ENCODE results near the gene BLOC1S2. TPM values are rescaled to one million over a fixed set of nuclear protein-coding genes. Genes with fewer than 3 reads are reported as not detected.
"Not testable (repeated sequence)": the region's sequence is repeated elsewhere in the genome, so short reads cannot be mapped to it uniquely, and the experiment has no call there.

BLOC1S2 gene
- polyA plus RNA-seq, 1 of the 3 experiments (the other 2 are of a cell fraction), result 30.4 TPM

GRCh38 chr10:100293066-100293465 is 6.6 kb upstream of the BLOC1S2 start:
- H3K9me3 ChIP-seq, result no peaks in the 10 kb centered on the region
- H2AFZ ChIP-seq (ENCODE audit: low read depth), result no peak overlapping the region
- TF ChIP-seq SIN3A (IDR thresholded peaks at IDR 0.05; ENCODE audit: borderline replicate concordance, low read depth, low read length), result no peak
- DNase-seq, result no peak
- no peak overlapping the region for H3K9ac ChIP-seq
- no peaks in the 10 kb centered on the region for H3K36me3 ChIP-seq (replicated peaks in 1 of 2; ENCODE audit: control insufficient read depth in 1 of 2, insufficient read depth in 2 of 2, low read length in 1 of 2)
- H4K20me1 ChIP-seq (ENCODE audit: insufficient read depth), result no peaks in the 10 kb centered on the region
- H3K27me3 ChIP-seq (ENCODE audit: insufficient read depth), result peaks cover 63% of the 10 kb centered on the region; the same call in 1 of the 2 replicates
- H3K4me1 ChIP-seq (ENCODE audit: control insufficient read depth in 1 of 2, insufficient read depth in 2 of 2, low read depth in 1 of 2, low read length in 1 of 2), result no peaks in the 10 kb centered on the region
- H3K4me2 ChIP-seq, result no peak overlapping the region
- H3K9me2 ChIP-seq, result no peaks in the 10 kb centered on the region
- ChIA-PET CTCF (interaction anchor here (4.9 kb wide), 1 partner anchor 10 kb away, joined by 18 read pairs; no protein-coding TSS in a partner anchor), POLR2A (no interaction called here)
- H3F3A ChIP-seq (replicated peaks; ENCODE audit: insufficient read depth), result no peaks in the 10 kb centered on the region
- no peak overlapping the region for H3K4me3 ChIP-seq (ENCODE audit: low read depth in 2 of 2, low read length in 1 of 2)
- H3K79me2 ChIP-seq (ENCODE audit: insufficient read depth), result no peaks in the 10 kb centered on the region
- H3K27ac ChIP-seq (ENCODE audit: low read depth in 2 of 2, low read length in 1 of 2), result no peak overlapping the region

- H3K79me2 ChIP-seq (ENCODE audit: insufficient read depth); H3K9me2 ChIP-seq; H3K4me2 ChIP-seq; H3F3A ChIP-seq (replicated peaks; ENCODE audit: insufficient read depth); POLR2A ChIA-PET; H3K9ac ChIP-seq; H2AFZ ChIP-seq (ENCODE audit: low read depth); H3K4me1 ChIP-seq (ENCODE audit: control insufficient read depth in 1 of 2, insufficient read depth in 2 of 2, low read depth in 1 of 2, low read length in 1 of 2); H4K20me1 ChIP-seq (ENCODE audit: insufficient read depth); H3K9me3 ChIP-seq; H3K4me3 ChIP-seq (ENCODE audit: low read depth in 2 of 2, low read length in 1 of 2); DNase-seq; H3K27ac ChIP-seq (ENCODE audit: low read depth in 2 of 2, low read length in 1 of 2); H3K36me3 ChIP-seq (replicated peaks in 1 of 2; ENCODE audit: control insufficient read depth in 1 of 2, insufficient read depth in 2 of 2, low read length in 1 of 2): not testable (repeated sequence)
- CTCF ChIA-PET, result interaction anchor here (1.3 to 4.9 kb wide), 2 partner anchors 10 to 189 kb away, joined by 4 to 18 read pairs; no protein-coding TSS in a partner anchor
- H3K27me3 ChIP-seq (ENCODE audit: insufficient read depth), result peaks cover 55% of the 10 kb centered on the region; the same call in 1 of the 2 replicates
- WGBS (ENCODE audit: low lambda C conversion rate), result 30% methylated on average over 4 of the region's 4 CpGs
Measured at GRCh38 chr10:100292300-100292699, 5.8 kb upstream of the BLOC1S2 start.

- no peak overlapping the region for H3K9ac ChIP-seq
- no peaks in the 10 kb centered on the region for H3K36me3 ChIP-seq (replicated peaks in 1 of 2; ENCODE audit: control insufficient read depth in 1 of 2, insufficient read depth in 2 of 2, low read length in 1 of 2)
- H3K4me1 ChIP-seq (ENCODE audit: control insufficient read depth in 1 of 2, insufficient read depth in 2 of 2, low read depth in 1 of 2, low read length in 1 of 2), result peaks cover 4 to 5% of the 10 kb centered on the region in 2 experiments; a peak in 2 of 4 replicates
- no peak for DNase-seq
- H3F3A ChIP-seq (replicated peaks; ENCODE audit: insufficient read depth), result peaks cover 5% of the 10 kb centered on the region
- H3K27me3 ChIP-seq (ENCODE audit: insufficient read depth), result peaks cover 47% of the 10 kb centered on the region; the same call in 1 of the 2 replicates
- H3K27ac ChIP-seq (ENCODE audit: low read depth in 2 of 2, low read length in 1 of 2), result no peak overlapping the region
- H3K9me2 ChIP-seq, result no peaks in the 10 kb centered on the region
- H2AFZ ChIP-seq (ENCODE audit: low read depth), result no peak overlapping the region
- WGBS (ENCODE audit: low lambda C conversion rate), result 52% methylated on average over 3 of the region's 3 CpGs
- no peak overlapping the region for H3K4me3 ChIP-seq (ENCODE audit: low read depth in 2 of 2, low read length in 1 of 2)
- H4K20me1 ChIP-seq (ENCODE audit: insufficient read depth), result no peaks in the 10 kb centered on the region
- no peak overlapping the region for H3K4me2 ChIP-seq
- H3K79me2 ChIP-seq (ENCODE audit: insufficient read depth), result no peaks in the 10 kb centered on the region
- POLR2A ChIA-PET, result no interaction called here
- H3K9me3 ChIP-seq, result no peaks in the 10 kb centered on the region
- CTCF ChIA-PET, result interaction anchor here (1.3 to 4.9 kb wide), 2 partner anchors 11 to 190 kb away, joined by 4 to 18 read pairs; no protein-coding TSS in a partner anchor
- no peak for TF ChIP-seq RAD21 (IDR thresholded peaks at IDR 0.05; ENCODE audit: low read length)
- no peak for TF ChIP-seq MAX (IDR thresholded peaks at IDR 0.05; ENCODE audit: low read depth)
- no peak for TF ChIP-seq RCOR1 (IDR thresholded peaks at IDR 0.05; ENCODE audit: low read length)
- no peak for TF ChIP-seq PBX3 (IDR thresholded peaks at IDR 0.05)
- no peak for TF ChIP-seq CTCF (IDR thresholded peaks at IDR 0.05)
- no peak for TF ChIP-seq TAF1 (IDR thresholded peaks at IDR 0.05; ENCODE audit: borderline replicate concordance, low read depth, low read length)
- TF ChIP-seq IRF3 (IDR thresholded peaks at IDR 0.05; ENCODE audit: low read depth, low read length), result no peak
- TF ChIP-seq ELF1 (IDR thresholded peaks at IDR 0.05), result no peak
Measured at GRCh38 chr10:100291356-100291755, 4.9 kb upstream of the BLOC1S2 start.
